IMR-90 (cell line): ENCODE data around the gene SSNA1. TPM values are rescaled to one million over a fixed set of nuclear protein-coding genes. Genes with fewer than 3 reads are reported as not detected.

Experiments used
- ATAC-seq: fragments of 200-7000 bp; cut with Tn5 transposase; 2 replicates; pipeline ENCODE4 v1.9.1; 2020; ENCODE audit warnings: low read depth, mild to moderate bottlenecking, moderate library complexity
- BruUV-seq: library from RNA; stranded (reverse); fragments of 400-500 nt; replicated peaks from 2 replicates; lab custom pipeline; 2021; lab: Mats Ljungman, UMichigan
- CTCF ChIA-PET: fragments of 300-600 bp; formaldehyde crosslinking; extraction: SDS; loops from one replicate; lab custom pipeline; 2021; ENCODE audit warnings: antibody characterized with exemption; lab: Yijun Ruan, JAX
- POLR2A ChIA-PET: fragments of 300-600 bp; sonication (Branson Sonifier 250); formaldehyde crosslinking; loops from one replicate; lab custom pipeline; 2022; ENCODE audit warnings: antibody characterized with exemption; ENCODE audit not compliant: unreplicated experiment; lab: Charles Lee
- DNase-seq: peaks from one replicate; pipeline ENCODE4 v3.0.0; 2013
- H2AFZ ChIP-seq: replicated peaks from 2 replicates; pipeline ENCODE3; 2013; ENCODE audit warnings: low read length, mild to moderate bottlenecking; ENCODE audit not compliant: poor library complexity
- H2AK5ac ChIP-seq: 2 replicates; pipeline ENCODE4 v1.6.1; 2013; ENCODE audit warnings: low read depth, low read length, inconsistent platforms
- H2AK9ac ChIP-seq: replicated peaks from 2 replicates; pipeline ENCODE3; 2013; ENCODE audit warnings: mild to moderate bottlenecking, low read depth, low read length, moderate library complexity; ENCODE audit not compliant: poor library complexity
- H2BK120ac ChIP-seq: 2 replicates; pipeline ENCODE4 v1.6.1; 2013; ENCODE audit warnings: low read depth, low read length, inconsistent platforms
- H2BK15ac ChIP-seq: 3 replicates; pipeline ENCODE4 v1.6.1; 2013; ENCODE audit warnings: low read depth, low read length, inconsistent platforms
- H2BK20ac ChIP-seq: 2 replicates; pipeline ENCODE4 v1.6.1; 2013; ENCODE audit warnings: low read depth, mild to moderate bottlenecking, inconsistent platforms, low read length, moderate library complexity
- H2BK5ac ChIP-seq: 2 replicates; pipeline ENCODE4 v1.6.1; 2013; ENCODE audit warnings: mild to moderate bottlenecking, low read depth, low read length, inconsistent platforms; ENCODE audit not compliant: poor library complexity, severe bottlenecking
- H3K14ac ChIP-seq: replicated peaks from 2 replicates; pipeline ENCODE4 v1.6.1; 2013; ENCODE audit warnings: low read depth, low read length, inconsistent platforms
- H3K18ac ChIP-seq: 2 replicates; pipeline ENCODE4 v1.6.1; 2013; ENCODE audit warnings: low read depth, low read length, control low read depth
- H3K23ac ChIP-seq: 2 replicates; pipeline ENCODE4 v1.6.1; 2013; ENCODE audit warnings: low read depth, low read length, inconsistent platforms
- H3K27ac ChIP-seq: 2 replicates; pipeline ENCODE4 v1.5.1; 2013; ENCODE audit warnings: mild to moderate bottlenecking, control low read depth, low read length; ENCODE audit not compliant: insufficient read depth
- H3K27me3 ChIP-seq: 2 replicates; pipeline ENCODE4 v1.6.1; 2013; ENCODE audit warnings: low read length; ENCODE audit not compliant: control insufficient read depth, insufficient read depth
- H3K36me3 ChIP-seq: 2 replicates; pipeline ENCODE4 v1.6.1; 2013; ENCODE audit warnings: low read length, mixed read lengths; ENCODE audit not compliant: control insufficient read depth, insufficient read depth
- H3K4ac ChIP-seq: 2 replicates; pipeline ENCODE4 v1.6.1; 2013; ENCODE audit warnings: low read depth, low read length, inconsistent platforms
- H3K4me1 ChIP-seq: 2 replicates; pipeline ENCODE4 v1.6.1; 2013; ENCODE audit warnings: low read length, mixed read lengths; ENCODE audit not compliant: control insufficient read depth, insufficient read depth
- H3K4me2 ChIP-seq: 2 replicates; pipeline ENCODE4 v1.6.1; 2013; ENCODE audit warnings: low read depth, mild to moderate bottlenecking, control low read depth, low read length, moderate library complexity
- H3K4me3 ChIP-seq: 2 replicates; pipeline ENCODE4 v1.5.1; 2013; ENCODE audit warnings: low read depth, mild to moderate bottlenecking, control low read depth, low read length, moderate library complexity; ENCODE audit not compliant: insufficient read depth
- H3K56ac ChIP-seq: 2 replicates; pipeline ENCODE4 v1.6.1; 2013; ENCODE audit warnings: low read length, inconsistent platforms; ENCODE audit not compliant: insufficient read depth; ENCODE audit errors: extremely low read depth
- H3K79me1 ChIP-seq, 2 experiments: 2 replicates each; pipeline ENCODE4 v1.6.1; 2013; ENCODE audit warnings: low read length in 2 of 2, inconsistent platforms in 1 of 2, low read depth in 1 of 2
- H3K9ac ChIP-seq: 2 replicates; pipeline ENCODE4 v1.6.1; 2013; ENCODE audit warnings: low read depth, low read length, control low read depth
- H3K9me1 ChIP-seq: 2 replicates; pipeline ENCODE4 v1.6.1; 2013; ENCODE audit warnings: low read length, inconsistent platforms; ENCODE audit not compliant: insufficient read depth
- H3K9me3 ChIP-seq: 2 replicates; pipeline ENCODE4 v1.6.1; 2013; ENCODE audit warnings: low read length; ENCODE audit not compliant: control insufficient read depth, insufficient read depth
- H4K20me1 ChIP-seq: 2 replicates; pipeline ENCODE4 v1.6.1; 2013; ENCODE audit warnings: low read length, inconsistent platforms; ENCODE audit not compliant: insufficient read depth
- H4K5ac ChIP-seq: 2 replicates; pipeline ENCODE4 v1.6.1; 2013; ENCODE audit warnings: mild to moderate bottlenecking, low read depth, low read length, control low read depth
- H4K8ac ChIP-seq, 2 experiments: 2 replicates each; pipeline ENCODE4 v1.6.1; 2013; ENCODE audit warnings: low read depth in 2 of 2, low read length in 2 of 2, control low read depth in 1 of 2, inconsistent platforms in 1 of 2
- H4K91ac ChIP-seq: 2 replicates; pipeline ENCODE4 v1.6.1; 2013; ENCODE audit warnings: low read depth, low read length, inconsistent platforms; ENCODE audit not compliant: insufficient read depth
- CHD1 ChIP-seq: IDR thresholded peaks from 2 replicates; pipeline ENCODE4 v1.6.1; 2012; ENCODE audit warnings: low read depth, low read length, improper control_type of control experiment
- CTCF ChIP-seq: conservative IDR thresholded peaks from 2 replicates; pipeline ENCODE4 v1.5.1; 2012; ENCODE audit warnings: mild to moderate bottlenecking, low read depth, low read length, improper control_type of control experiment
- MAFK ChIP-seq: IDR thresholded peaks from 2 replicates; pipeline ENCODE4 v1.6.1; 2012; ENCODE audit warnings: low read depth, low read length, improper control_type of control experiment
- MAZ ChIP-seq: IDR thresholded peaks from 2 replicates; pipeline ENCODE4 v1.6.1; 2012; ENCODE audit warnings: low read depth, mild to moderate bottlenecking, low read length, improper control_type of control experiment, moderate library complexity, borderline replicate concordance
- MXI1 ChIP-seq: IDR thresholded peaks from 2 replicates; pipeline ENCODE4 v1.6.1; 2012; ENCODE audit warnings: low read depth, mild to moderate bottlenecking, low read length, moderate library complexity, borderline replicate concordance
- POLR2A ChIP-seq: IDR thresholded peaks from 2 replicates; pipeline ENCODE4 v1.6.1; 2012; ENCODE audit warnings: mild to moderate bottlenecking, low read depth, low read length
- RCOR1 ChIP-seq: IDR thresholded peaks from 2 replicates; pipeline ENCODE4 v1.6.1; 2012; ENCODE audit warnings: mild to moderate bottlenecking, low read length, improper control_type of control experiment; ENCODE audit not compliant: insufficient replicate concordance
- WGBS, 2 experiments: methylation state at CpG; one replicate each; pipeline versions ENCODE4 v1.1.5 to v1.1.7; 2013; ENCODE audit warnings: missing lambda C conversion rate in 2 of 2; ENCODE audit not compliant: insufficient read length in 1 of 2; ENCODE audit errors: extremely low coverage in 2 of 2; 5-methylcytosine and 5-hydroxymethylcytosine counted together
- dilution Hi-C: fragments of 300-500 bp; cut with HindIII; formaldehyde crosslinking; loops from one replicate; pipeline ENCODE4 v1.14.3; 2018; ENCODE audit warnings: low sequenced_read_pairs; ENCODE audit not compliant: unreplicated experiment
- in situ Hi-C: fragments of 300-500 bp; cut with MboI; formaldehyde crosslinking; loops from 3 replicates; pipeline ENCODE4 v1.14.3; 2019; ENCODE audit warnings: low sequenced_read_pairs, inconsistent platforms, mixed read lengths
- intact Hi-C: fragments of 100-400 bp; cut with micrococcal nuclease; formaldehyde crosslinking; loops from 2 replicates; pipeline ENCODE4 v1.10.0; 2022
- polyA plus RNA-seq, 3 experiments: library from polyadenylated mRNA; depleted of rRNA; stranded (reverse); fragments of >200 nt; gene quantifications; 2 replicates each; pipeline ENCODE4 v1.2.3, GENCODE V29; 2012; ENCODE audit warnings: low replicate concordance in 1 of 3
- total RNA-seq: library from RNA; depleted of rRNA; stranded (reverse); fragments of >200 nt; gene quantifications from 2 replicates; pipeline ENCODE4 v1.2.3, GENCODE V29; 2012

Gene SSNA1
- total and polyA plus RNA-seq, 2 of the 4 experiments (the other 2 are of a cell fraction), result 55.7 to 86.7 TPM

GRCh38 chr9:137160716-137161557, 27.5 kb upstream of the SSNA1 start:
- Histone ChIP-seq H3K4me2 (no peak overlapping the region), H2AK9ac (no peak overlapping the region), H3K9me1 (no peaks in the 10 kb centered on the region), H3K4me3 (no peak overlapping the region), H2BK5ac (no peak overlapping the region), H3K14ac (no peak overlapping the region), H2AFZ (no peak overlapping the region), H3K9ac (no peak overlapping the region), H3K27me3 (peaks cover 85% of the 10 kb centered on the region), H3K4me1 (peaks cover 2% of the 10 kb centered on the region; the same call in 1 of the 2 replicates), H3K56ac (no peak overlapping the region), H4K5ac (no peak overlapping the region), H3K4ac (no peak overlapping the region), H3K27ac (no peak overlapping the region), H2BK120ac (no peak overlapping the region), H4K20me1 (0 out of 2 replicates have a peak, but pooled peaks cover 5% of the 10 kb centered on the region), H3K18ac (no peak overlapping the region), H2BK20ac (no peak overlapping the region), H4K91ac (no peak overlapping the region), H3K23ac (no peak overlapping the region), H2AK5ac (no peak overlapping the region), H2BK15ac (no peak overlapping the region), H3K36me3 (no peaks in the 10 kb centered on the region), H4K8ac (no peak overlapping the region), H3K79me1 (no peaks in the 10 kb centered on the region), H3K9me3 (no peaks in the 10 kb centered on the region)
- ChIA-PET CTCF (no interaction called here), POLR2A (no interaction called here)
- in situ Hi-C loops, result no loop called here
- DNase-seq, result no peak
- WGBS, 2 experiments, result 17% methylated on average over 18 of the region's 56 CpGs; no CpG with 5 or more reads in 1 of the 2 experiments
- no TSS peak for BruUV-seq
- TF ChIP-seq MAFK (no peak), MXI1 (no peak), RCOR1 (no peak), MAZ (no peak), POLR2A (no peak), CHD1 (no peak), CTCF (no peak)
- dilution Hi-C loops, result no loop called here
- ATAC-seq, result no peak
- intact Hi-C loops, result no loop called here
